HCT116 (cell line): Measurements from ENCODE around the gene VSTM2B.

Experiments used
- EZH2 ChIP-seq: fragments of 200-600 bp; sonication (generic); IDR thresholded peaks from 2 replicates; pipeline ENCODE4 v1.6.1; 2017; ENCODE audit warnings: antibody characterized with exemption, mixed run types
- EZH2phosphoT487 ChIP-seq: fragments of 200-600 bp; IDR thresholded peaks from 2 replicates; pipeline ENCODE4 v1.6.1; 2018; ENCODE audit warnings: antibody characterized with exemption, borderline replicate concordance
- JUND ChIP-seq: IDR thresholded peaks from 2 replicates; pipeline ENCODE4 v1.6.1; 2012
- POLR2A ChIP-seq: IDR thresholded peaks from 2 replicates; pipeline ENCODE4 v1.7.0; 2011; ENCODE audit warnings: borderline replicate concordance; ENCODE audit not compliant: insufficient read depth, insufficient read length; ENCODE audit errors: extremely low read depth
- POLR2AphosphoS5 ChIP-seq: IDR thresholded peaks from 2 replicates; pipeline ENCODE4 v1.6.1; 2011; ENCODE audit warnings: mild to moderate bottlenecking, low read depth, low read length, moderate library complexity
- RAD21 ChIP-seq: IDR thresholded peaks from 2 replicates; pipeline ENCODE4 v1.6.1; 2012; ENCODE audit warnings: low read depth, mild to moderate bottlenecking
- SIN3A ChIP-seq: IDR thresholded peaks from 2 replicates; pipeline ENCODE4 v1.6.1; 2012; ENCODE audit warnings: low read depth
- SP1 ChIP-seq: IDR thresholded peaks from 2 replicates; pipeline ENCODE4 v1.6.1; 2012; ENCODE audit warnings: low read depth
- SRF ChIP-seq: IDR thresholded peaks from 2 replicates; pipeline ENCODE4 v1.6.1; 2012; ENCODE audit warnings: low read depth
- ZNF274 ChIP-seq: fragments of 200-500 bp; sonication (Bioruptor generic); IDR thresholded peaks from 2 replicates; pipeline ENCODE4 v1.6.1; 2014; ENCODE audit warnings: mild to moderate bottlenecking, low read depth, low read length, inconsistent platforms
- TF ChIP-seq, protein P1 (sequence below): IDR thresholded peaks from 2 replicates; pipeline ENCODE4 v1.6.1; 2012; ENCODE audit warnings: low read depth
- TF ChIP-seq, protein P2 (sequence below), 3 experiments: fragments of 200-600 bp in 1 of 3; sonication (generic) in 1 of 3; IDR thresholded peaks in 2 of 3; conservative IDR thresholded peaks in 1 of 3; 2 replicates each; pipeline ENCODE4 v1.5.1; 2012 to 2017; ENCODE audit warnings: low read depth in 2 of 3, low read length in 2 of 3, antibody characterized with exemption in 1 of 3, borderline replicate concordance in 1 of 3, control low read depth in 1 of 3, mild to moderate bottlenecking in 1 of 3, mixed read lengths in 1 of 3, mixed run types in 1 of 3, moderate library complexity in 1 of 3; ENCODE audit not compliant: insufficient read depth in 1 of 3
- TF ChIP-seq, protein P3 (sequence below): IDR thresholded peaks from 2 replicates; pipeline ENCODE4 v1.6.1; 2011; ENCODE audit warnings: mild to moderate bottlenecking, low read length, moderate library complexity; ENCODE audit not compliant: insufficient replicate concordance; ENCODE audit errors: extremely low read depth
- TF ChIP-seq, protein P4 (sequence below): IDR thresholded peaks from 2 replicates; pipeline ENCODE4 v1.6.1; 2012

DNA sequence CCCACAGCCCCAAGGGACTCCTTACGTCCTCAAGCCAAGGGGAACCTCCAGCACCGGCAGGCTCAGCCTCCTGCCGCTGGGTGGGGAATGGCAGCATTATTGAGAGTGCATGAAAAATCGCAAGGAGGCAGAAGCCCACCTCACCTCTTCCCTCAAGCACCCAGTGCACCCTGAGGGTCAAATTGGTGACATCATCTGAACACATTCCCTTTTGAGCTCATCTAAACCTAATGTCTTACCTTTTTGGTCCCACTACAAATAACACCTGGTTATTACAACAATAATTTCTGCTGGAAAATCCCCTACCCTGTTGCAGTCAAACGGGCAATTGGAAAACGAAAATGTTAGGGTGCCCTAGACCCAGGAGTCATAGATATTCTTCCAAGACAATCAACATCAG lies 68.1 kb downstream of the VSTM2B start:
- TF ChIP-seq, protein P1, sequence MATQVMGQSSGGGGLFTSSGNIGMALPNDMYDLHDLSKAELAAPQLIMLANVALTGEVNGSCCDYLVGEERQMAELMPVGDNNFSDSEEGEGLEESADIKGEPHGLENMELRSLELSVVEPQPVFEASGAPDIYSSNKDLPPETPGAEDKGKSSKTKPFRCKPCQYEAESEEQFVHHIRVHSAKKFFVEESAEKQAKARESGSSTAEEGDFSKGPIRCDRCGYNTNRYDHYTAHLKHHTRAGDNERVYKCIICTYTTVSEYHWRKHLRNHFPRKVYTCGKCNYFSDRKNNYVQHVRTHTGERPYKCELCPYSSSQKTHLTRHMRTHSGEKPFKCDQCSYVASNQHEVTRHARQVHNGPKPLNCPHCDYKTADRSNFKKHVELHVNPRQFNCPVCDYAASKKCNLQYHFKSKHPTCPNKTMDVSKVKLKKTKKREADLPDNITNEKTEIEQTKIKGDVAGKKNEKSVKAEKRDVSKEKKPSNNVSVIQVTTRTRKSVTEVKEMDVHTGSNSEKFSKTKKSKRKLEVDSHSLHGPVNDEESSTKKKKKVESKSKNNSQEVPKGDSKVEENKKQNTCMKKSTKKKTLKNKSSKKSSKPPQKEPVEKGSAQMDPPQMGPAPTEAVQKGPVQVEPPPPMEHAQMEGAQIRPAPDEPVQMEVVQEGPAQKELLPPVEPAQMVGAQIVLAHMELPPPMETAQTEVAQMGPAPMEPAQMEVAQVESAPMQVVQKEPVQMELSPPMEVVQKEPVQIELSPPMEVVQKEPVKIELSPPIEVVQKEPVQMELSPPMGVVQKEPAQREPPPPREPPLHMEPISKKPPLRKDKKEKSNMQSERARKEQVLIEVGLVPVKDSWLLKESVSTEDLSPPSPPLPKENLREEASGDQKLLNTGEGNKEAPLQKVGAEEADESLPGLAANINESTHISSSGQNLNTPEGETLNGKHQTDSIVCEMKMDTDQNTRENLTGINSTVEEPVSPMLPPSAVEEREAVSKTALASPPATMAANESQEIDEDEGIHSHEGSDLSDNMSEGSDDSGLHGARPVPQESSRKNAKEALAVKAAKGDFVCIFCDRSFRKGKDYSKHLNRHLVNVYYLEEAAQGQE, result no peak
- TF ChIP-seq, protein P2, sequence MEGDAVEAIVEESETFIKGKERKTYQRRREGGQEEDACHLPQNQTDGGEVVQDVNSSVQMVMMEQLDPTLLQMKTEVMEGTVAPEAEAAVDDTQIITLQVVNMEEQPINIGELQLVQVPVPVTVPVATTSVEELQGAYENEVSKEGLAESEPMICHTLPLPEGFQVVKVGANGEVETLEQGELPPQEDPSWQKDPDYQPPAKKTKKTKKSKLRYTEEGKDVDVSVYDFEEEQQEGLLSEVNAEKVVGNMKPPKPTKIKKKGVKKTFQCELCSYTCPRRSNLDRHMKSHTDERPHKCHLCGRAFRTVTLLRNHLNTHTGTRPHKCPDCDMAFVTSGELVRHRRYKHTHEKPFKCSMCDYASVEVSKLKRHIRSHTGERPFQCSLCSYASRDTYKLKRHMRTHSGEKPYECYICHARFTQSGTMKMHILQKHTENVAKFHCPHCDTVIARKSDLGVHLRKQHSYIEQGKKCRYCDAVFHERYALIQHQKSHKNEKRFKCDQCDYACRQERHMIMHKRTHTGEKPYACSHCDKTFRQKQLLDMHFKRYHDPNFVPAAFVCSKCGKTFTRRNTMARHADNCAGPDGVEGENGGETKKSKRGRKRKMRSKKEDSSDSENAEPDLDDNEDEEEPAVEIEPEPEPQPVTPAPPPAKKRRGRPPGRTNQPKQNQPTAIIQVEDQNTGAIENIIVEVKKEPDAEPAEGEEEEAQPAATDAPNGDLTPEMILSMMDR (IDR thresholded peaks at IDR 0.05 in 2 of 3, conservative IDR thresholded peaks at IDR 0.05 in 1 of 3; ENCODE audit: borderline replicate concordance in 1 of 3, insufficient read depth in 1 of 3, low read depth in 2 of 3, low read length in 2 of 3), result no peak
- no peak for TF ChIP-seq SIN3A
- no peak for TF ChIP-seq POLR2AphosphoS5
- no peak for TF ChIP-seq SRF
- TF ChIP-seq, protein P3, sequence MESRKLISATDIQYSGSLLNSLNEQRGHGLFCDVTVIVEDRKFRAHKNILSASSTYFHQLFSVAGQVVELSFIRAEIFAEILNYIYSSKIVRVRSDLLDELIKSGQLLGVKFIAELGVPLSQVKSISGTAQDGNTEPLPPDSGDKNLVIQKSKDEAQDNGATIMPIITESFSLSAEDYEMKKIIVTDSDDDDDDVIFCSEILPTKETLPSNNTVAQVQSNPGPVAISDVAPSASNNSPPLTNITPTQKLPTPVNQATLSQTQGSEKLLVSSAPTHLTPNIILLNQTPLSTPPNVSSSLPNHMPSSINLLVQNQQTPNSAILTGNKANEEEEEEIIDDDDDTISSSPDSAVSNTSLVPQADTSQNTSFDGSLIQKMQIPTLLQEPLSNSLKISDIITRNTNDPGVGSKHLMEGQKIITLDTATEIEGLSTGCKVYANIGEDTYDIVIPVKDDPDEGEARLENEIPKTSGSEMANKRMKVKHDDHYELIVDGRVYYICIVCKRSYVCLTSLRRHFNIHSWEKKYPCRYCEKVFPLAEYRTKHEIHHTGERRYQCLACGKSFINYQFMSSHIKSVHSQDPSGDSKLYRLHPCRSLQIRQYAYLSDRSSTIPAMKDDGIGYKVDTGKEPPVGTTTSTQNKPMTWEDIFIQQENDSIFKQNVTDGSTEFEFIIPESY, result no peak
- TF ChIP-seq, protein P4, sequence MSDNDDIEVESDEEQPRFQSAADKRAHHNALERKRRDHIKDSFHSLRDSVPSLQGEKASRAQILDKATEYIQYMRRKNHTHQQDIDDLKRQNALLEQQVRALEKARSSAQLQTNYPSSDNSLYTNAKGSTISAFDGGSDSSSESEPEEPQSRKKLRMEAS, result no peak
- TF ChIP-seq EZH2, result no peak
- TF ChIP-seq POLR2A, result no peak
- no peak for TF ChIP-seq ZNF274
- no peak for TF ChIP-seq EZH2phosphoT487
- TF ChIP-seq SP1, result no peak
- no peak for TF ChIP-seq JUND
- TF ChIP-seq RAD21, result no peak
